GM18511 (cell line): ENCODE measurements around the gene PLCXD1.
"Not testable (repeated sequence)": the region's sequence is repeated elsewhere in the genome, so short reads cannot be mapped to it uniquely, and the experiment has no call there.

Experiments
- ATAC-seq: cut with Tn5 transposase; IDR thresholded peaks from one replicate; pipeline ENCODE4 v1.9.1; 2021; ENCODE audit warnings: mild to moderate bottlenecking, moderate library complexity; ENCODE audit not compliant: unreplicated experiment

PLCXD1 gene

DNA sequence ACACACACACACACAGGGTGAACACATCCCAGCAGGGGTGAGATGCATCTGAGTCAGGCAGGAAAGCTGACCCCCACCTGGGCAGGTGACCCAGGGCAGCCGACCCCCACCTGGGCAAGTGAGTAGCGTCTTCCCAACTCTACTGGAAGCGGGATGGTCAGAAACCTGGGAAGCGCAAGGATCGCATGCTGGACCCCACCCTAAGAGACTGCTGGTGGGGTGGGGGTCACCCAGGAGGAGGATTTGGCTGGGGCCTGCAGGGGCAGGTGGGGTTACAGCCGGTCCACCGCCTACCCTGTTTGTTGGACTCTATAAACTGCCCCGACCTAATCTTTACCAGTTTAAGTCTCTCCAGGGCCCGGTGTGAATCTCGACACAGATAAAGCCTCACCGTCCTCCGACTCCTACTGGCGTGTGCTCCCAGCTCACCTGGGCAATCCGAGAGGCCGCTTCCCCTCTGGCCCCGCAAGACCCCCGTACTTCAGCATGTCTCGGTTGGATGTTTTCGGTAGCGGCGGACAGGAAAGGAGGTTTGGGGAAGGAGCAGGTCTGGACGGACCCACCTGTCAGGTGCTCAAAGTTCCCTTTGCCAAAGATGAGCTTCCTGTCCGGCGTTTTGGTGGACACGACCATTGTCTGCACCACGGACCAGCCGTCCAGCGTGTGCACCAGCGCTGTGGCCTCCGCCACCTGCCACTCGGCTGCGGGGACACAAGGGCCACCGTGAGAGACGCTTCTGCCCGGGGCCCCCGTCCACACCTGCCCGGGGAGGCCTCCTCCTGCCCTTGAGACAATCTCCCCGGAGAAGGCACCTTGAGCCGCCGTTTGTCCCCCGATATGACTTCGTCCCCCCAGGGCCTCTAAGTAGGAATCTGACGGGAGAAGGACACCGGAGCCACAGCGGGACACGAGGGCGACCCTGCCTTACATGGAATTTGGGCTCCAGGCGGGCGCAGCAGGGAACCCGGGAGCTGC, 35.5 kb downstream of the PLCXD1 start:
- ATAC-seq = no peak

GRCh38 chrX:317424-318067, 36.4 kb downstream of the PLCXD1 start:
- ATAC-seq = no peak

DNA sequence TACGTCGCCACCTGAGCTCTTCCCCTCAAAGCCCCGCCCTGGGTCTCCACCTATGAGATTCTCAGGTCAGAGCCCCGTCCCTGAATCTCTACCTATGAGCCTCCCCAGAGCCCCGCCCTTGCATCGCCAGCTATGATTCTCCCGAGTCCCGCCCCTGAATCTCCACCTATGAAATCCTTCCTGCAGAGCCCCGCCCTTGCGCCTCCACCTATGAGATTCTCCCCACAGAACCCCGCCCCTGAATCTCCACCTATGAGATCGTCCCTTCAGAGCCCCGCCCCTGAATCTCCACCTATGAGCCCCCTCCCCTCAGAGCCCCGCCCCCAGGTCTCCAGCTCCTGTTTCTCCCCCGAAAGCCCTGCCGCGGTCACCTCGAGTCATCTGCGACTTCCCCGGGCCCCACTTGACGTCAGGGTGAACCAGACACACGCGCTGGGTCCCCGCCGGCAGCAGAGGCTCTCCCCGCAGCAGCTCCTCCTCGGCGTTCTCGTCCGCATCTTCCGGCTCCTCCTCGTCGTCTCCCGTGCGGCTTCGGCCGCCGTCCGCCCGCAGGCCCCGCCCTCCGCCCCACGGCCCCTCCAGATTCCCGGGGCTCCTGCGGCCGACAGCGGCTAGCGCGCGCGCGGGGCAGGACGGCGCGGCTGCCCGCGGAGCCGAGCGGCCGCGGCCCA, 37.0 kb downstream of the PLCXD1 start:
- peak; percentile 61 for ATAC-seq

GRCh38 chrX:318739-319578, 37.8 kb downstream of the PLCXD1 start, which contains the start of gene GTPBP6:
Gene GTPBP6 (minus strand): TSS chrX:318796. CDS start chrX:318787, 9 bp downstream.
- peak; percentile 82 for ATAC-seq

GRCh38 chrX:319579-320125, 38.5 kb downstream of the PLCXD1 start:
- ATAC-seq = no peak

DNA sequence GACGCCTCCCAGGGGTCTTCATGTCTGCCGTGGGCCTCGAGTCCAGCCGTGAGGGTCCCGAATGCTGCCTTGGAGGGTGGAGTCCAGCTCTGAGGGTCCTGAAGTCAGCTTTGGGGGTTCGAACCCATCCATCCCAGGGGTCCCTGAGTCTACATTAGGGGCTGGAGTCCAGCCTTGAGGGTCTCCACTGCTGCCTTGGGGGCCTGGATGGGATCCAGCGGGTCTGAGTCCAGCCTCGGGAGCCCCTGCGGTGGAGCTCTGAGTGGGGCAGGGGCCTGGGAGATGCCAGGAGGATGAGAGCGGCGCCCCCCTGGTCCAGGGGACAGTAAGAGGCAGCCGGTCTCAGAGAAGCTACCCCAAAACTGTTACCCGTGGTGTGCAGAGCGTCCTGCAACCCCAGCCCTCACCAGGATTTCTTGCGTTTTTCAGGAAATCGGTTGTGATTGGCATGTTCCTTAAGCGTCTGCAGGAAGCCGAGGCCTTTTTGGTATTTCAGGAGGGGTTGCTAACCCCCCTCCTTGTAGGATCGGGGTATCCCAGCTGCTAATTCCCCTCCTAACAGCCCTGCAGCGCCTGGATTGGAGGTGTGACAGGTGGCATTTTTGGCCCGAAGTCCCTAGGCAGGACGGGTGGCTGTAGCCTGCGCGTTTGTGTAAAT, 39.1 kb downstream of the PLCXD1 start:
- no peak for ATAC-seq

- ATAC-seq = no peak
Measured at GRCh38 chrX:323721-324628, 42.8 kb downstream of the PLCXD1 start.

DNA sequence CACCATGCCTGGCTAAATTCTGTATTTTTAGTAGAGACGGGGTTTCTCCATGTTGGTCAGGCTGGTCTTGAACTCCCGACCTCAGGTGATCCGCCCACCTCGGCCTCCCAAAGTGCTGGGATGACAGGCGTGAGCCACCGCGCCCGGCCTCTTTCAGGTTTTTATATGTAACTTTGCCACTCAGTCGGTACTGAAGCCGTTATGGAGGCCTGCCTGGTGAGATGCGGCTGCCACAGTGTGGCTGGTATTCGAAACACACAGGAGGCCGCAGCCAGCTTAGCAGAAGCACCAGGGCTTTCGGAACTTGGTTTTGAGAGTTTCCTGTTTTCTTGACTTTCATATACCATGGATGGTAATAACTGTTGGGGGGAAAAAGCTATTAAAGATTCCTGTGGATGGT, 43.5 kb downstream of the PLCXD1 start:
- ATAC-seq = not testable (repeated sequence)

GRCh38 chrX:327660-328126, 46.5 kb downstream of the PLCXD1 start:
- ATAC-seq = no peak

GRCh38 chrX:329291-329910, 48.2 kb downstream of the PLCXD1 start:
- no peak for ATAC-seq

GRCh38 chrX:330141-330725, 49.1 kb downstream of the PLCXD1 start:
- not testable (repeated sequence) for ATAC-seq

- no peak for ATAC-seq
Measured at GRCh38 chrX:330726-331150, 49.6 kb downstream of the PLCXD1 start.

DNA sequence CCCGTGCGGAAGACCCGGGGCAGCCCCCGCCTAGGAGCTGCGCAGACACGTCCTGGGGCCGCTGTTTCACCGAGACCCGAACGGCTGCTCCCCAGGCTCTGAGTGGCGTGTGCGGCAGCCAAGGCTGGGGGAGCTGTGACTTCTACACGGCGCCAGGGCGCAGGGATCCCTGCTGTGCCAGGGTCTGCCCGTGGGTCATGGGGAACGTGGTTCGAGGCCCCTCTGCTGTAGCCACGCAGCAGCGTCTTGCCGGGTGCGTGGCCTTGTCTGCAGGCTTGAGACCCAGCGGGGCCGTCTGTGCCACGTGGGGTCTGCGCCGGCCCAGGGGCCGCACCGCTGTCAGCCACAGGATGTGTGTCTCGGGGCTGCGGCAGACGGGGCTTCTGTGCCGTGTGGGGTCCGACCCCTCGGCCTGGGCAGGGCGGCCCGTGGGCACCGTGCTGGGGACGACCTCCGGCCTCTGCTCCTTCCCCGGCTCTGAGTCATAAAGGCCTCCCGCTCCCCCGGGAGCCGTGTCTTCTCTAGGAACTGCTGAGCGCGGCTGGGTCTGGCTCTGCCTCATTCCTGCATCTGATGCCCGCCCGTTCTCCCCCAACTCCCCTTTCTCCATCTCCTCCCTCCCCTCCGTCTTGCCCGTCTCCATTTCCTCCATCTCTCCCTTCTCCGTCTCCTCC, 50.1 kb downstream of the PLCXD1 start:
- ATAC-seq = no peak

DNA sequence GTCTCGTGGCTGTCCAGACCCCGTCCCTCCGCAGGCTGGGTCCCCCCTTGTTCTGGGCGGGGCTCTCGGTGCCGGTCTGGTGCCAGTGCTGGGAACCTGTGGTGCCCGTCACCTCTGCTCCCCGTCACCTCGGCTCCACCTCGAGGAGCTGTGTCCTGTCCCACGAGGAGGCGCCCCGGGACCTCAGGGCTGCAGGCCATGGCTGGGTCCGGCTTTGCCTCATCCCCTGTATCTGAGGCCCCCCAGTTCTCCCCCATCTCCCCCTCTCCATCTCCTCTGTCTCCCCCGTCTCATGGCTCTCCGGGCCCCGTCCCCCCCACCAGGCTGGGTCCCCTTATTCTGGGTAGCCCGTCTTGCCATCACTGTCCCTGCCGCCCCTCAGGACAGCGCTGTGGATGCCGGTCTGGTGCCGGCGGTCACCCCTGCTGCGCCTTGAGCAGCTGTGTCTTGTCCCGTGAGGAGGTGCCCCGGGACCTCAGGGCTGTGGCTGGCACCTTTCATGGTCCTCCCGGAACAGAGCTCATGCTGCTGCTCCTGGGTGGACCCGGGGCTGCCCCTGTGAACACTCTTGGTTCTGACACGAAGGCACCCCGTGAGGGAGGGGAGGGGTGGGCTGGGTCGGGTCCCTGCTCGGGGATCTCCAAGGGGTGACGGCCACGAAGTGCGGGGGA, 50.8 kb downstream of the PLCXD1 start:
- ATAC-seq = no peak

GRCh38 chrX:332496-332860, 51.3 kb downstream of the PLCXD1 start:
- ATAC-seq = no peak

DNA sequence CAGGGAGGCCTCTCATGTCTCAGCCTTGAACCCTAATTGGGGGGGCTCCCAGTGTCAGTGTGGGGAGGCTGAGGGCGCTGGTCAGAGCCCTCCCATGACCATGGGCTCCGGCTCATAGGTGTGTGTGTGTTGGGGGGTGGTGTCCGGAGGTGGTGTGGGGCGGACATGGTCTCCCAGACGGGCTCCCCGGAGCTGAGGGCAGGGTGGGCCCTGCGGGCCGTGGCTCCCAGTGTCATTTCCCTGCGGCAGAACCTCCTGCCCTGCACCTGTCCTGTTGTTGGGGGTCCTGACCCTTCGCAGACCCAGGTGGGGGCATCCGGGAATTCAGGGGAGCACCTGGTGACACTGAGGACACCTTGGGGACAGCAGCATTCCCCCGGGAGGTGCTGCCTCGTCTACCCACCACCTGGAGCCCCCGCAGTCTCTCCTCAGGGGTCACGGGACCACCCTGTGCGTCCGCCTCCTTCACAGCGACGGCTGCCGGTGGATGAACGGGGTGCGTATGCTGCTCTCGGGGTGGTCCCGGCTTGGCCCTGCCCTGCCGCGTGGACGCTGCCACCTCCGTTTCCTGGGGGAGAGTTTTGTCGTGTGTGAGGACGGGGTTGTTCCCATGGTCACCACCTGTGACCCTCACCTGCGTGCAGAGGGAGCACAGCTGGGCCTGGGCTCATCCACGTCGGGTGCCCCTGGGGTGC, 51.9 kb downstream of the PLCXD1 start:
- ATAC-seq = no peak
